GM12875 (cell line): ENCODE data around the gene PTPN9.
"Not testable (repeated sequence)": the region's sequence is repeated elsewhere in the genome, so short reads cannot be mapped to it uniquely, and the experiment has no call there.

Experiments used
- H3K4me3 ChIP-seq: one replicate; pipeline ENCODE4 v1.5.1; 2011; ENCODE audit warnings: low read depth, low read length, control low read depth
- CTCF ChIP-seq: IDR thresholded peaks from 2 replicates; pipeline ENCODE4 v1.5.1; 2011; ENCODE audit warnings: low read depth, mild to moderate bottlenecking, control low read depth, inconsistent platforms, low read length, moderate library complexity, borderline replicate concordance; ENCODE audit not compliant: insufficient read depth

Gene PTPN9

GRCh38 chr15:75594276-75594675 lies 15.2 kb upstream of the PTPN9 start:
- no peak for TF ChIP-seq CTCF
- H3K4me3 ChIP-seq = no peak overlapping the region

- no peak for TF ChIP-seq CTCF
- H3K4me3 ChIP-seq = no peak overlapping the region
Measured at GRCh38 chr15:75591655-75592364, 12.7 kb upstream of the PTPN9 start.

- TF ChIP-seq CTCF = no peak
- no peak overlapping the region for H3K4me3 ChIP-seq
Measured at GRCh38 chr15:75590239-75590638, 11.1 kb upstream of the PTPN9 start.

- H3K4me3 ChIP-seq = no peak overlapping the region
- no peak for TF ChIP-seq CTCF
Measured at GRCh38 chr15:75589071-75589470, 10.0 kb upstream of the PTPN9 start.

GRCh38 chr15:75586422-75586821 lies 7.3 kb upstream of the PTPN9 start:
- not testable (repeated sequence) for H3K4me3 ChIP-seq

- no peak overlapping the region for H3K4me3 ChIP-seq
- no peak for TF ChIP-seq CTCF
Measured at GRCh38 chr15:75584121-75584520, 5.0 kb upstream of the PTPN9 start.

GRCh38 chr15:75583701-75584100 lies 4.6 kb upstream of the PTPN9 start:
- TF ChIP-seq CTCF = no peak
- H3K4me3 ChIP-seq = no peak overlapping the region

GRCh38 chr15:75582943-75583342 lies 3.8 kb upstream of the PTPN9 start:
- H3K4me3 ChIP-seq = not testable (repeated sequence)
